ENCODE measurements around the gene DNER. TPM values are rescaled to one million over a fixed set of nuclear protein-coding genes. Genes with fewer than 3 reads are reported as not detected.

DNER gene
- total RNA-seq, 4 donors from 2014 or later, result 0.31 to 13.3 (median 6.3) TPM

DNA sequence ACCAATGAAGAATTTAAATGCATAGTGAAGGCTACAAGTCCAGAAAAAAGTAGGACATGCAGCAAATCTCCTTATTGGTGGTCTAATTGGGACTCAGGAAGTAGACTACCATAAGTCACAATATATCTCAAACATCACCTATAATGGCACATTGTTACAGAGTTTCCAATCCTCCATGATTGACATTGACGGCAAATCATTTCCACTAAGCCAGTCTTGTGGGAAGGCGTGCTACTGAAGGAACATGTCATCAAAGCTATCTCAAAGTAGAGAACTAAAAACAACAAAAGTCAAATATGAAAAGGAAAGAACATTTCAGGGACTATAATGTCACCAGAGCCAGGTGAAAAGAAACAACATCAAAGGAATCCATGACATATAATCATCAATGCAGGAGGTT lies 276.9 kb downstream of the DNER start:
- ATAC-seq, result no peak
- WGBS, 2 donors (ENCODE audit: low coverage in 1 of 2), result 82 to 90% methylated on average over 2 of the region's 2 CpGs
- no peaks in the 10 kb centered on the region for H3K9me3 ChIP-seq
- no peaks in the 10 kb centered on the region for H3K4me1 ChIP-seq
- TF ChIP-seq POLR2A (IDR thresholded peaks at IDR 0.05), result no peak
- TF ChIP-seq POLR2AphosphoS5 (IDR thresholded peaks at IDR 0.05), result no peak
- TF ChIP-seq EP300 (IDR thresholded peaks at IDR 0.05), result no peak
- TF ChIP-seq, protein P1, sequence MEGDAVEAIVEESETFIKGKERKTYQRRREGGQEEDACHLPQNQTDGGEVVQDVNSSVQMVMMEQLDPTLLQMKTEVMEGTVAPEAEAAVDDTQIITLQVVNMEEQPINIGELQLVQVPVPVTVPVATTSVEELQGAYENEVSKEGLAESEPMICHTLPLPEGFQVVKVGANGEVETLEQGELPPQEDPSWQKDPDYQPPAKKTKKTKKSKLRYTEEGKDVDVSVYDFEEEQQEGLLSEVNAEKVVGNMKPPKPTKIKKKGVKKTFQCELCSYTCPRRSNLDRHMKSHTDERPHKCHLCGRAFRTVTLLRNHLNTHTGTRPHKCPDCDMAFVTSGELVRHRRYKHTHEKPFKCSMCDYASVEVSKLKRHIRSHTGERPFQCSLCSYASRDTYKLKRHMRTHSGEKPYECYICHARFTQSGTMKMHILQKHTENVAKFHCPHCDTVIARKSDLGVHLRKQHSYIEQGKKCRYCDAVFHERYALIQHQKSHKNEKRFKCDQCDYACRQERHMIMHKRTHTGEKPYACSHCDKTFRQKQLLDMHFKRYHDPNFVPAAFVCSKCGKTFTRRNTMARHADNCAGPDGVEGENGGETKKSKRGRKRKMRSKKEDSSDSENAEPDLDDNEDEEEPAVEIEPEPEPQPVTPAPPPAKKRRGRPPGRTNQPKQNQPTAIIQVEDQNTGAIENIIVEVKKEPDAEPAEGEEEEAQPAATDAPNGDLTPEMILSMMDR (IDR thresholded peaks at IDR 0.05), result no peak
- H3K4me3 ChIP-seq, result no peak overlapping the region
- no peaks in the 10 kb centered on the region for H3K36me3 ChIP-seq
- no peak overlapping the region for H3K27ac ChIP-seq
- H3K27me3 ChIP-seq, result no peaks in the 10 kb centered on the region

DNA sequence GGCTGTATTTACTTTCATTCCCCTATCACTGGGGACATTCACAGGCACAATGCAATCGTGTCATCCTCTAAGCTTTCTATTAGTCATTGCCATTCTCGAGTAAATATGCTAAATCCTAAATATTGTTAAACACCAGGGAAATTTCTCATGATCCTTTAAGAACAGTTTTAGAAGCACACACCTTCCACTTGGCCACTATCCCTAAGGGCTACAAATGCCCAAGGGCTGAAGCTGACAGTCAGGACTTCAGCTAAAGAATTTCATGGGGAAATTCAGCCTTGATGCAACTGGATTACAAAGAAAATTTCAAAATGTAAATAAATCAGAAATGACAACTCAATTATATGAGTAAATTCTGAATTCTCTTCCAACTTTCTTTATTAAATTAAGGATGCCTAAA lies 280.2 kb downstream of the DNER start:
- no peak overlapping the region for H3K4me3 ChIP-seq
- 78 to 83% methylated on average over 1 to 2 of the region's 2 CpGs for WGBS, 2 donors (ENCODE audit: low coverage in 1 of 2)
- ATAC-seq, result no peak

DNA sequence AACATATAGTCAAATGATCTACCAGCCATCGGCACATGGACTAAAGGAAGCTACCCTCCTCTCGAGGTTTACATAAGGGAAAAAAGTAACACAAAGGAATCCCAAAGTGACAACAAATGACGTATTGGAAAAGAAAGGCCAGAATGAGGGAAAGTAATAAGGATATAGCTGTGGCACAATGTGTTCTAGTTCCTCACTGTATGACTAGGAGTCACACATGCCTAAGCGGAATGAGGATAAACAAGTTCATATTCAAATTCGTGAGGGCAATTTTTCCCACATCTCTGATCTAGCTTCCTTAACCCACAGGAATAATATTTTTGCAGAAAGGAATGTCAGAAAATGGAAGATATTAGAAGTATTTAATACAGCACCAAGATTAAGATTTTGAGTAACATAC lies 281.0 kb downstream of the DNER start:
- H3K27me3 ChIP-seq, result no peaks in the 10 kb centered on the region
- TF ChIP-seq POLR2A (IDR thresholded peaks at IDR 0.05) (no peak), EP300 (IDR thresholded peaks at IDR 0.05) (no peak)
- TF ChIP-seq, protein P1 (IDR thresholded peaks at IDR 0.05), result no peak
- 80 to 89% methylated on average over 3 to 5 of the region's 5 CpGs for WGBS, 2 donors (ENCODE audit: low coverage in 1 of 2)
- no peak overlapping the region for H3K27ac ChIP-seq
- H3K9me3 ChIP-seq, result no peaks in the 10 kb centered on the region
- no peaks in the 10 kb centered on the region for H3K4me1 ChIP-seq
- no peak overlapping the region for H3K4me3 ChIP-seq
- ATAC-seq, result no peak
- no peaks in the 10 kb centered on the region for H3K36me3 ChIP-seq

More for the DNA sequence above, 280.2 kb downstream of the DNER start:
- H3K4me1 ChIP-seq, result no peaks in the 10 kb centered on the region
- TF ChIP-seq, protein P1 (IDR thresholded peaks at IDR 0.05), result no peak
- TF ChIP-seq EP300 (IDR thresholded peaks at IDR 0.05) (no peak), POLR2A (IDR thresholded peaks at IDR 0.05) (no peak), POLR2AphosphoS5 (IDR thresholded peaks at IDR 0.05) (no peak)
- no peak overlapping the region for H3K27ac ChIP-seq
- H3K9me3 ChIP-seq, result no peaks in the 10 kb centered on the region
- H3K36me3 ChIP-seq, result no peaks in the 10 kb centered on the region
- H3K27me3 ChIP-seq, result no peaks in the 10 kb centered on the region

- H3K27ac ChIP-seq, result peak overlapping the region in 1 of 4 donors; percentile 63
- H3K4me1 ChIP-seq, result no peaks in the 10 kb centered on the region
Measured at GRCh38 chr2:229431327-229431954, 282.9 kb downstream of the DNER start.

More at GRCh38 chr2:229431327-229431954, 282.9 kb downstream of the DNER start:
- Histone ChIP-seq H3K9me3 (no peaks in the 10 kb centered on the region), H3K4me3 (no peak overlapping the region), H3K27me3 (no peaks in the 10 kb centered on the region), H3K36me3 (no peaks in the 10 kb centered on the region)
- ATAC-seq, result no peak
- 27 to 44% methylated on average over 1 of the region's 2 CpGs for WGBS, 2 donors (ENCODE audit: low coverage in 1 of 2)
- TF ChIP-seq POLR2A (IDR thresholded peaks at IDR 0.05) (no peak), EP300 (IDR thresholded peaks at IDR 0.05) (no peak), POLR2AphosphoS5 (IDR thresholded peaks at IDR 0.05) (no peak)
- TF ChIP-seq, protein P1 (IDR thresholded peaks at IDR 0.05), result peak; percentile 32 to 52 (median 46)
